Muscle of leg (tissue), 11 donors: ENCODE results near the gene ANKRD35. TPM values are rescaled to one million over a fixed set of nuclear protein-coding genes. Genes with fewer than 3 reads are reported as not detected.

Source experiments
- DNase-seq: peaks from one replicate; pipeline ENCODE4 v3.0.0; 2013
- H3K27ac ChIP-seq: one replicate; pipeline ENCODE4 v1.5.1; 2013; ENCODE audit warnings: mild to moderate bottlenecking, low read length, control low read depth
- H3K27me3 ChIP-seq: one replicate; pipeline ENCODE4 v1.6.1; 2013; ENCODE audit warnings: low read length; ENCODE audit not compliant: control insufficient read depth, insufficient read depth
- H3K36me3 ChIP-seq: one replicate; pipeline ENCODE4 v1.6.1; 2013; ENCODE audit warnings: low read length; ENCODE audit not compliant: control insufficient read depth, insufficient read depth
- H3K4me1 ChIP-seq: one replicate; pipeline ENCODE4 v1.6.1; 2013; ENCODE audit warnings: low read length; ENCODE audit not compliant: control insufficient read depth, insufficient read depth
- H3K4me3 ChIP-seq: one replicate; pipeline ENCODE4 v1.5.1; 2013; ENCODE audit warnings: low read length, control low read depth
- H3K9me3 ChIP-seq: replicated peaks from 2 replicates; pipeline ENCODE4 v1.6.1; 2013; ENCODE audit warnings: low read depth, low read length; ENCODE audit not compliant: control insufficient read depth
- WGBS: methylation state at CpG from one replicate; pipeline ENCODE4 v1.1.5; 2013; ENCODE audit warnings: missing lambda C conversion rate; ENCODE audit not compliant: insufficient coverage; 5-methylcytosine and 5-hydroxymethylcytosine counted together
- polyA plus RNA-seq, 8 donors: library from polyadenylated mRNA; unstranded; fragments of 120-200 nt; gene quantifications; one replicate each; pipeline versions ENCODE4 v1.2.1 to v1.2.3, GENCODE V29; 2013; ENCODE audit warnings: inconsistent platforms in 1 of 8, low replicate concordance in 1 of 8; ENCODE audit not compliant: insufficient read length in 8 of 8, insufficient read depth in 1 of 8
- total RNA-seq: library from RNA; stranded (reverse); fragments of 120-200 nt; gene quantifications from one replicate; pipeline ENCODE4 v1.2.4, GENCODE V29; 2013

The ANKRD35 gene
- total and polyA plus RNA-seq, 9 donors, result 2.2 to 4.8 (median 3.0) TPM

GRCh38 chr1:145895471-145895870 is 9.8 kb upstream of the ANKRD35 start:
- no peak for DNase-seq
- Histone ChIP-seq H3K27me3 (no peaks in the 10 kb centered on the region), H3K9me3 (no peaks in the 10 kb centered on the region), H3K4me3 (no peak overlapping the region), H3K27ac (no peak overlapping the region), H3K36me3 (no peaks in the 10 kb centered on the region), H3K4me1 (peaks cover 20% of the 10 kb centered on the region)
- 75% methylated on average over 1 of the region's 1 CpG for WGBS

- H3K27ac ChIP-seq, result no peak overlapping the region
- H3K9me3 ChIP-seq, result no peaks in the 10 kb centered on the region
- H3K4me3 ChIP-seq, result no peak overlapping the region
- peaks cover 20% of the 10 kb centered on the region for H3K4me1 ChIP-seq
- H3K27me3 ChIP-seq, result no peaks in the 10 kb centered on the region
- H3K36me3 ChIP-seq, result no peaks in the 10 kb centered on the region
- DNase-seq, result no peak
- 93% methylated on average over 2 of the region's 7 CpGs for WGBS
Measured at GRCh38 chr1:145893306-145894055, 7.8 kb upstream of the ANKRD35 start.

GRCh38 chr1:145892486-145893087 is 6.9 kb upstream of the ANKRD35 start:
- 28% methylated on average over 2 of the region's 3 CpGs for WGBS
- no peaks in the 10 kb centered on the region for H3K36me3 ChIP-seq
- H3K27ac ChIP-seq, result peak overlapping the region; percentile 88
- H3K4me3 ChIP-seq, result no peak overlapping the region
- H3K4me1 ChIP-seq, result peaks cover 20% of the 10 kb centered on the region
- H3K9me3 ChIP-seq, result no peaks in the 10 kb centered on the region
- DNase-seq, result peak; percentile 31
- no peaks in the 10 kb centered on the region for H3K27me3 ChIP-seq

GRCh38 chr1:145891587-145892485 is 6.2 kb upstream of the ANKRD35 start:
- WGBS, result 0% methylated on average over 2 of the region's 6 CpGs
- H3K36me3 ChIP-seq, result no peaks in the 10 kb centered on the region
- no peaks in the 10 kb centered on the region for H3K9me3 ChIP-seq
- H3K27ac ChIP-seq, result peak overlapping the region; percentile 88
- peak; percentile 97 for DNase-seq
- peaks cover 20% of the 10 kb centered on the region for H3K4me1 ChIP-seq
- H3K4me3 ChIP-seq, result peak overlapping the region; percentile 28
- no peaks in the 10 kb centered on the region for H3K27me3 ChIP-seq

- H3K4me1 ChIP-seq, result peaks cover 23% of the 10 kb centered on the region
Measured at GRCh38 chr1:145891143-145891542, 5.5 kb upstream of the ANKRD35 start.

GRCh38 chr1:145889722-145890121 is 4.1 kb upstream of the ANKRD35 start:
- Histone ChIP-seq H3K4me3 (no peak overlapping the region), H3K9me3 (no peaks in the 10 kb centered on the region), H3K36me3 (no peaks in the 10 kb centered on the region), H3K4me1 (peaks cover 29% of the 10 kb centered on the region), H3K27ac (no peak overlapping the region), H3K27me3 (peaks cover 10% of the 10 kb centered on the region)
- 74% methylated on average over 2 of the region's 3 CpGs for WGBS
- DNase-seq, result no peak

More at GRCh38 chr1:145891143-145891542, 5.5 kb upstream of the ANKRD35 start:
- H3K4me3 ChIP-seq, result no peak overlapping the region
- DNase-seq, result no peak
- H3K27ac ChIP-seq, result no peak overlapping the region
- no peaks in the 10 kb centered on the region for H3K27me3 ChIP-seq
- no peaks in the 10 kb centered on the region for H3K36me3 ChIP-seq
- no peaks in the 10 kb centered on the region for H3K9me3 ChIP-seq
- no CpG with 5 or more reads among the region's 1 CpG for WGBS

GRCh38 chr1:145887631-145888030 is 2.0 kb upstream of the ANKRD35 start:
- H3K4me1 ChIP-seq, result peaks cover 24% of the 10 kb centered on the region
- 50% methylated on average over 1 of the region's 5 CpGs for WGBS

GRCh38 chr1:145886816-145887215 is 1.1 kb upstream of the ANKRD35 start:
- Histone ChIP-seq H3K4me1 (peaks cover 16% of the 10 kb centered on the region), H3K27me3 (peaks cover 14% of the 10 kb centered on the region), H3K9me3 (no peaks in the 10 kb centered on the region), H3K36me3 (no peaks in the 10 kb centered on the region), H3K27ac (peak overlapping the region; percentile 35), H3K4me3 (no peak overlapping the region)
- 14% methylated on average over 4 of the region's 8 CpGs for WGBS
- DNase-seq, result peak; percentile 77

More at GRCh38 chr1:145887631-145888030, 2.0 kb upstream of the ANKRD35 start:
- no peak overlapping the region for H3K27ac ChIP-seq
- DNase-seq, result no peak
- no peaks in the 10 kb centered on the region for H3K9me3 ChIP-seq
- peaks cover 14% of the 10 kb centered on the region for H3K27me3 ChIP-seq
- no peak overlapping the region for H3K4me3 ChIP-seq
- no peaks in the 10 kb centered on the region for H3K36me3 ChIP-seq

- Histone ChIP-seq H3K36me3 (no peaks in the 10 kb centered on the region), H3K4me3 (peak overlapping the region; percentile 52), H3K27me3 (peaks cover 14% of the 10 kb centered on the region), H3K4me1 (peaks cover 13% of the 10 kb centered on the region), H3K27ac (peak overlapping the region; percentile 35), H3K9me3 (no peaks in the 10 kb centered on the region)
- 31% methylated on average over 6 of the region's 11 CpGs for WGBS
- no peak for DNase-seq
Measured at GRCh38 chr1:145886390-145886789, 724 bp upstream of the ANKRD35 start.

- no peak for DNase-seq
- no peaks in the 10 kb centered on the region for H3K9me3 ChIP-seq
- WGBS, result 82% methylated on average over 1 of the region's 1 CpG
- H3K36me3 ChIP-seq, result no peaks in the 10 kb centered on the region
- H3K4me3 ChIP-seq, result no peak overlapping the region
- no peak overlapping the region for H3K27ac ChIP-seq
- peaks cover 14% of the 10 kb centered on the region for H3K27me3 ChIP-seq
- H3K4me1 ChIP-seq, result peaks cover 8% of the 10 kb centered on the region
Measured at GRCh38 chr1:145884675-145885074, 991 bp downstream of the ANKRD35 start.
